ENCODE measurements around the gene CD4. TPM values are rescaled to one million over a fixed set of nuclear protein-coding genes. Genes with fewer than 3 reads are reported as not detected.

CD4 gene
- total RNA-seq, 1 donor from 2014 or later = 2.6 TPM

- H3K27ac ChIP-seq = peak overlapping the region; percentile 84 to 97
- H3K27me3 ChIP-seq = no peaks in the 10 kb centered on the region
- peaks cover 6 to 21% of the 10 kb centered on the region in 2 donors for H3K4me1 ChIP-seq
- no peaks in the 10 kb centered on the region for H3K36me3 ChIP-seq
- peak overlapping the region in 1 of 2 donors; percentile 97 for H3K4me3 ChIP-seq
- intact Hi-C loops (cut with DNase I) = no loop called here
- H3K9me3 ChIP-seq = no peaks in the 10 kb centered on the region
- TF ChIP-seq CTCF (IDR thresholded peaks at IDR 0.05) = no peak
- DNase-seq (ENCODE audit: low spot score in 2 of 2) = no peak
Observed at GRCh38 chr12:6763380-6763779, 25.9 kb upstream of the CD4 start.

GRCh38 chr12:6764011-6764828, 25.1 kb upstream of the CD4 start:
- Histone ChIP-seq H3K27me3 (no peaks in the 10 kb centered on the region), H3K4me3 (peak overlapping the region; percentile 96 to 97), H3K4me1 (peaks cover 10 to 29% of the 10 kb centered on the region in 2 donors), H3K36me3 (no peaks in the 10 kb centered on the region), H3K9me3 (no peaks in the 10 kb centered on the region), H3K27ac (peak overlapping the region; percentile 84 to 97)
- no peak for TF ChIP-seq CTCF (IDR thresholded peaks at IDR 0.05)
- peak; percentile 85 to 96 for DNase-seq (ENCODE audit: low spot score in 2 of 2)
- intact Hi-C loops (cut with DNase I) = loop anchor here (1.0 to 2.0 kb wide), 2 partner anchors 11 to 75 kb away; partner anchors contain the start of genes MLF2 and ZNF384

GRCh38 chr12:6765048-6765633, 24.2 kb upstream of the CD4 start:
- Histone ChIP-seq H3K27ac (peak overlapping the region; percentile 84 to 97), H3K36me3 (peaks cover 6 to 9% of the 10 kb centered on the region in 2 donors), H3K9me3 (no peaks in the 10 kb centered on the region), H3K27me3 (no peaks in the 10 kb centered on the region), H3K4me3 (peak overlapping the region; percentile 96 to 97), H3K4me1 (peaks cover 10 to 33% of the 10 kb centered on the region in 2 donors)
- TF ChIP-seq CTCF (IDR thresholded peaks at IDR 0.05) = no peak
- no peak for DNase-seq (ENCODE audit: low spot score in 2 of 2)
- intact Hi-C loops (cut with DNase I) = loop anchor here (1.0 to 5.0 kb wide), 4 partner anchors 76 to 213 kb away; partner anchors contain the start of genes ING4, USP5 and ZNF384

- Histone ChIP-seq H3K4me3 (peak within 1 kb of the TSS; percentile 96 to 97), H3K36me3 (peaks cover 13 to 17% of the 10 kb centered on the region in 2 donors), H3K27me3 (no peaks in the 10 kb centered on the region), H3K9me3 (no peaks in the 10 kb centered on the region), H3K4me1 (peaks cover 10 to 33% of the 10 kb centered on the region in 2 donors), H3K27ac (peak within 1 kb of the TSS; percentile 84 to 97)
- DNase-seq (ENCODE audit: low spot score in 2 of 2) = peak; percentile 36 to 93
- no peak for TF ChIP-seq CTCF (IDR thresholded peaks at IDR 0.05)
- intact Hi-C loops (cut with DNase I) = loop anchor here (1.0 to 5.0 kb wide), 4 partner anchors 77 to 214 kb away; partner anchors contain the start of genes ING4, USP5 and ZNF384
Observed at GRCh38 chr12:6765634-6766581, 23.4 kb upstream of the CD4 start, which contains the start of gene PTMS. Gene PTMS, plus strand, starts transcription at chr12:6766363. Its CDS starts 343 bp downstream, at chr12:6766706.
